GM23248 (cell line): ENCODE data around the gene KLK1.

Experiments
- EZH2 ChIP-seq: fragments of 200-600 bp; sonication (generic); IDR thresholded peaks from 2 replicates; pipeline ENCODE4 v1.6.1; 2018; ENCODE audit warnings: antibody characterized with exemption, mild to moderate bottlenecking; ENCODE audit not compliant: insufficient read depth, poor library complexity, severe bottlenecking
- EZH2phosphoT487 ChIP-seq: fragments of 200-600 bp; sonication (generic); IDR thresholded peaks from 2 replicates; pipeline ENCODE4 v1.6.1; 2018; ENCODE audit warnings: antibody characterized with exemption, moderate library complexity, mild to moderate bottlenecking, low read depth; ENCODE audit not compliant: insufficient read depth

GRCh38 chr19:50777830-50778303 is 45.7 kb downstream of the KLK1 start:
- TF ChIP-seq EZH2 (no peak), EZH2phosphoT487 (no peak)
